Activated CD8-positive, alpha-beta memory T cell treated with anti-CD3 and anti-CD28 coated beads for 1 hour (primary cell): Measurements from ENCODE around the gene HMOX2.

Experiments used
- DNase-seq, 2 donors: peaks; one replicate each; pipeline ENCODE4 v3.0.0-alpha.2; 2020; ENCODE audit warnings: low read depth in 1 of 2; ENCODE audit errors: extremely low read depth in 1 of 2

Gene HMOX2

GRCh38 chr16:4552541-4552940, 76.3 kb downstream of the HMOX2 start:
- no peak for DNase-seq

GRCh38 chr16:4556112-4556511, 79.9 kb downstream of the HMOX2 start, which contains the start of gene C16orf96:
C16orf96 (plus strand) TSS chr16:4556340; CDS start chr16:4556490, 150 bp downstream.
- no peak for DNase-seq

DNA sequence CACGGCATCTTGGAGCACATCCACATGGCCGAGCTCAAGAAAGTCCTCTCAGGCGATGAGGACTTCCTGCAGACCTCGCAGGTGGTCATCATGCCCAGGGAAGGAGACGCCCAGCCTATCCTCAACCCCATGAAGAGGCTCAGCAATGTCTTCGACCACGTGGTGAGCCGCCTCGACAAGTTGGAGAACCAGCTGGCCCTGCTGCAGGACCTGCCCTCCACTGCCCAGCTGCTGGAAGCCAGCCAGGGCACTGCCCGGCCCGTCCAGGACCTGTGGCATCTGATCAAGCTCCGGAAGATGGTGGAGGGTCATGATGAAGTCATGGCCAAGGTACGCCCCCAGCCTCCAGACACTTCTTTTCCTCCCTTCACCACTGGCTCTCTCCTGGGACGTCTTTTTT, 80.4 kb downstream of the HMOX2 start:
- DNase-seq, result no peak

DNA sequence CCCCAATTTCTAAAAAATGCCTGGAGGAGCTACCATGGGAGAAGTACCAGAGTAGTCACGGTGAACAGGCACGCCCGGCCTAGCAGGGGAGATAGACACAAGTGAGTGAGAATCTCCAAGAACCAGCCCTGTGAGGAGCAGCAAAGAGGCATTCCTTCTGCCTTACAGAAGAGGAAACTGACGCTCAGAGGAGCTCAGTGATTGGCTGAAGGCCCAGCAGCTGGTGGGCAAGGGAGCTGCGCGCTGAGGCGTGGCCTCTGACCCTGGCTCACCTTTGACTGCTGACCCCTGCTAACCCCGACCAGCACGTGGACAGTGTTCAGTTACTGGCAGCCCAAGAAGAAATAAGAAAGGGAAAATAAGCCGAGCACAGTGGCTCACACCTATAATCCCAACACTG, 81.8 kb downstream of the HMOX2 start:
- DNase-seq, result no peak
